Cardiac septum (tissue), 1 donor: ENCODE data around the gene GDF9. TPM values are rescaled to one million over a fixed set of nuclear protein-coding genes. Genes with fewer than 3 reads are reported as not detected.

ENCODE experiments used
- DNase-seq: peaks from one replicate; pipeline ENCODE4 v3.0.0-alpha.2; 2020; ENCODE audit warnings: low spot score
- intact Hi-C: fragments of 100-400 bp; cut with DNase I; formaldehyde crosslinking; loops from one replicate; pipeline ENCODE4 v1.14.0; 2022
- long read RNA-seq: library from polyadenylated mRNA; unstranded; transcript quantifications from one replicate; pipeline ENCODE4 v2.0.0, GENCODE V29; 2021
- total RNA-seq: library from RNA; stranded (reverse); fragmentation: NEBNext Ultra II Directional; extraction: Animal tissue kit (Norgen Biotek cat#: 25700); gene quantifications from one replicate; pipeline ENCODE4 v1.2.1, GENCODE V29; 2021
- donor health status: DM: no; HTN: no; CAD: no.

Gene GDF9
- 0.43 TPM for total RNA-seq
- long read RNA-seq, result 0 reads

DNA sequence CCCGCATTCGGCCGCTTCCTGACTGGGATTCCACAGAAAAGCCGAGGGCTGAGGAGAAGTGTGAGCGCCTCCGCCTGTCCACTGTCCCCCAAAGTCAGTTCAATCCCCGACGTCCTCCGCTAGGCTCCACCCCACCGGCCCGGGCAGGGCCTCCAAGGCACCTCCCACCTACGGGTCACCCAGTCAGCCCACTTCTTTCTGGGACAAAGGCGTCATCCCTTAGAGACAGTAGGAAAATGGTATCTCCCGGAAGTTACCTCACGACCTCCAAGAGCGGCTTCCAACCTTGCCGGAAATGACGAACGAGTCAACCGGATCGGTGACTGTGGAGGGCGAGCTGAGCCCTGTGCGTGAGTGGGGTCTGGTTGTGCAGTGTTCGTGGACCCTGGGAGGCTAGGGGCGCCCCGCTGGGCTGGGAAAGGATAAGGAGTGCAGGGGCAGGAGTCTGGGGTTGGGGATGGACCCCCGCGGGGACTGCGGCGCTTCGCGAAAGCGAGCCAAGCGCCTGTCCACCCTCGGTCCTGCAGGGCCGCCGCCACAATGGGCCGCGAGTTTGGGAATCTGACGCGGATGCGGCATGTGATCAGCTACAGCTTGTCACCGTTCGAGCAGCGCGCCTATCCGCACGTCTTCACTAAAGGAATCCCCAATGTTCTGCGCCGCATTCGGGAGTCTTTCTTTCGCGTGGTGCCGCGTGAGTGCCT, at the start of gene GDF9, which contains the start of gene UQCRQ:
Gene GDF9 (minus strand): TSS at position 128 of the 704 bp plus-strand sequence. CDS start 1,936 bp downstream, outside the sequence.
Gene UQCRQ (plus strand): TSS at position 301 of the 704 bp plus-strand sequence. CDS start 240 bp downstream, at position 541.
- intact Hi-C loops, result loop anchor here (1.0 to 10.0 kb wide), 4 partner anchors 36 to 186 kb away; partner anchors contain the start of genes AFF4, HSPA4, SEPTIN8 and SHROOM1
- DNase-seq, result peak; percentile 97

DNA sequence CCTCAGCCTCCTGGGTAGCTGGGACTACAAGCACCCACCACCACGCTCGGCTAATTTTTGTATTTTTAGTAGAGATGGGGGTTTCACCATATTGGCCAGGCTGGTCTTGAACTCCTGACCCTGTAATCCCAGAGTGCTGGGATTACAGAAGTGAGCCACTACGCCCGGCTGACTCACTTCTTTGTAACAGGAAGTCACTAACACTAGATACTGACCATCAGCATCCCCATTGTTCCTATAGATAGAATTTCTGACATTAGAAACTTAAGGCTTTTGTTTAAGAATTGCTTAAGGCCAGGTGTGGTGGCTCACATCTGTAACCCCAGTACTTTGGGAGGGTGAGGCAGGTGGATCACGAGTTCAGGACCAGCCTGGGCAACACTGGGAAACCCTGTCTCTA, 49.4 kb upstream of the GDF9 start:
- no peak for DNase-seq
- intact Hi-C loops, result no loop called here

GRCh38 chr5:132909702-132910101, 43.4 kb upstream of the GDF9 start:
- no peak for DNase-seq
- intact Hi-C loops, result no loop called here

DNA sequence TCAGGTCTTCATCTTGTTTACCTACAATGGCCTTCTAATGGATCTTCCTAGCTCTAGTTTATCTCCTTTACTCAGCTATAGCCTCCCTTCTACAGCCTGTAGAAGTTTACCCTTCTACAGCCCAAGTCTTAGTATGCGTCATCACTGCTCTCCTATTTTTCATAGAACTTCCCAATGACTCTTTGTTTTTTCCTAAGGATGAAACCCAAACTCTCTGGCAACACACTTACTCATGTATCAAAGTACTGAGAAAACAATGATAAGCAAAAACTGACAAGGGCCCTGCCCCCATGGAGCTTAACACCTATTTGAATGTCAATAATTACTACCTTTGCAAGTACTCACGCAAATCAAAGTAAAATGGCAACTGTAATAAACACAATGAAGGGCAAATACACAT, 40.9 kb upstream of the GDF9 start:
- no peak for DNase-seq
- intact Hi-C loops, result no loop called here

DNA sequence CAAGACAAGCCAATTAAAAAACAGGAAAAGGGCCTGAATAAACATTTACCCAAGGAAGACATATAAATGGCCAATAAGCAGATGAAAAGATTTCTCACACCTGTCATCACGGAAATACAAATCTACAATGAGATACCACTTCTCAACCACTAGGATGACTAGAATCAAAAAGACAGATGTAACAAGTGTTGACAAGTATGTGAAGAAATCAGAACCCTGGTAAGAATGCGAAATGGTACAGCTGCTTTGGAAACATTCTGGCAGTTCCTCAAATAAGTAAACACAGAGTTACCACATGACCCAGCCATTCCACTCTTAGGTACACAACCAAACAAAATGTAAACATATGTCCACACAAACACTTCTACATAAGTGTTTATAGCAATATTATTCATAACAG, 39.7 kb upstream of the GDF9 start:
- DNase-seq, result no peak

DNA sequence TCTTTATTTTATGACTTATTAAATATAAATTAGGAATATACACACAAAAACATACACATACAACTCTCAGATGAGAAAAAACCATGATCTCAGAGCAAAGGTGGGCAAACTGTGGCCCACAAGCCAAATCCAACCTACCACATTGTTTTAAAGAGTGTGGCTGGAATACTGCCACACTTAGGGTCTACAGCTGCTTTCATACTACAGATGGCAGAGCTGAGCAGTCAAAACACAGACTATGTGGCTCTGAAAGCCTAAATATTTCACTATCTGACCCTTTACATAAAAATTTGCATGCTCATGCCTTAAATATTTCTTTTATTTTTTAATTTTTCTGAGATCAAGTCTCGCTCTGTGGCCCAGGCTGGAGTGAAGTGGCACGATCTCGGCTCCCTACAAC, 35.5 kb upstream of the GDF9 start:
- intact Hi-C loops, result no loop called here

More for the DNA sequence above, 39.7 kb upstream of the GDF9 start:
- intact Hi-C loops, result no loop called here

DNA sequence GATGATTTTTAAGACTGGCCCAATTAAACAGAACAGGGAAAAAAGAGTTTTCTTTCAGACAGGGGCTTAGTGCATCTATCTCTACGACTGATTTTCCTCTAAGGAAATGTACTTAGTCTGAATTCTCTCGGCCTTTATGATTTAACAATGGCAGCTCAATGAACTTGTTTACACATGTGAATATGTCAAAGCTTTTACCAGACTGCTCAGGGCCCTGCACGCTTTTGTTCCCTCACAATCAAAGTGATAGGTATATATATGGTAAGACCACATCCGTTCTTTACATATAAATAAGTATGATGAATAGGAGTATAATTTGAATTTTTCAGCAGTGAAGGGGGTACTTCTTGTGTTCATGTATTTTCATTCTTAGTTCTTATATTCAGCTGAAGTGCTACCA, 34.8 kb upstream of the GDF9 start:
- intact Hi-C loops, result no loop called here
- no peak for DNase-seq

More for the DNA sequence above, 35.5 kb upstream of the GDF9 start:
- DNase-seq, result no peak

GRCh38 chr5:132898094-132898493, 31.8 kb upstream of the GDF9 start:
- intact Hi-C loops, result no loop called here

DNA sequence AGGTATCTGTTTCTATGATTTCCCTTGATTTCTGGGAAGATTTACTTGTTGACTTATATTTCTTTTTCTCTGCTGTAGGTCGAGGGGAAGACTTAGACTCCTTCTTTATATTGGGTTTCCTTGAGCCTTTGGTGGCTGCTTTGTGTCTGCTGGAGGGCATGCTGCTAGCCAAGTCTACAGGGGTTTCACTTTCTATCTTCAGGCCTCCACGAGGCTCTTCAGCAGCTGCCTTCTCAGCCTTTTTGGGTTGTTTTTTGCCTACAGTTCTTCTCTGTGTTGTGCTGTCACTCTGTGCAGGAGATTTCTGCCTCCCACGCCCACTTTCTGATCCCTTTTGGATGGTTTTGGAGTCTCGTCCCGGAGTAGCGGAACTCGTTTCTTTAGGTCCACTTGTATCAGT, 30.4 kb upstream of the GDF9 start:
- intact Hi-C loops, result no loop called here
- DNase-seq, result no peak

More at GRCh38 chr5:132898094-132898493, 31.8 kb upstream of the GDF9 start:
- no peak for DNase-seq

GRCh38 chr5:132895719-132896305, 29.5 kb upstream of the GDF9 start:
- intact Hi-C loops, result no loop called here
- DNase-seq, result no peak

- intact Hi-C loops, result no loop called here
Observed at GRCh38 chr5:132890817-132891216, 24.5 kb upstream of the GDF9 start.

GRCh38 chr5:132889501-132889900, 23.2 kb upstream of the GDF9 start:
- intact Hi-C loops, result no loop called here
- DNase-seq, result no peak

More at GRCh38 chr5:132890817-132891216, 24.5 kb upstream of the GDF9 start:
- no peak for DNase-seq

GRCh38 chr5:132887283-132887682, 21.0 kb upstream of the GDF9 start:
- intact Hi-C loops, result no loop called here

GRCh38 chr5:132886064-132886823, 20.0 kb upstream of the GDF9 start:
- intact Hi-C loops, result no loop called here

More at GRCh38 chr5:132887283-132887682, 21.0 kb upstream of the GDF9 start:
- no peak for DNase-seq

GRCh38 chr5:132884548-132884947, 18.3 kb upstream of the GDF9 start:
- no peak for DNase-seq

More at GRCh38 chr5:132886064-132886823, 20.0 kb upstream of the GDF9 start:
- no peak for DNase-seq

DNA sequence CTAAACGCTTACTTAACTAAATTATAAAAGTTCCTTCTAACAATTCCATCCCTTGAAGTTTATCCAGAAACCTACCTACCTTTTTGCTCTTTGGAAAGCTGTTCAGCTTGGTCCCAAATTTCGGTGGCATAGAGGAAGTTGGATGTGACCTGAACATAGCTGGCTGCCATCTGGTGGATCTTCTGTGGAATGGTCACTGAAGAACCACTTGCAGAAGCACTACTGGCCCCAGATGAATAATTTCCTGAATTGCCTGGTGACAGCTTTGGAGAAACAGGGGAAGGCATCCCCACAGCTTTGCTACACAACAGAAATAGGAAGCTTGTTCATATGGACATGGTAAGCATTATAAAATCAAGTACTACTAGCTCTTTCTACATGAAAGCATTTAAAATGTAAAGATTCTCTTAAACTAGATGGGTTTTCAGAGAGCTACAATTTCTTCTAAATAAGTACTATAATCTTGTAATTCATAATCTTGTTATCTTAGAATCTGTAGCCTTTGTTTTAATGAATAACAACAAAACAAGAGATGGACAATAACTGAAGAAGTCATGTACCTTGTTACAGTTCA, 17.1 kb upstream of the GDF9 start:
- intact Hi-C loops, result loop anchor here (1.0 kb wide), 1 partner anchor 53 kb away; the partner anchor contains the start of gene SHROOM1
- no peak for DNase-seq

More at GRCh38 chr5:132884548-132884947, 18.3 kb upstream of the GDF9 start:
- intact Hi-C loops, result no loop called here

DNA sequence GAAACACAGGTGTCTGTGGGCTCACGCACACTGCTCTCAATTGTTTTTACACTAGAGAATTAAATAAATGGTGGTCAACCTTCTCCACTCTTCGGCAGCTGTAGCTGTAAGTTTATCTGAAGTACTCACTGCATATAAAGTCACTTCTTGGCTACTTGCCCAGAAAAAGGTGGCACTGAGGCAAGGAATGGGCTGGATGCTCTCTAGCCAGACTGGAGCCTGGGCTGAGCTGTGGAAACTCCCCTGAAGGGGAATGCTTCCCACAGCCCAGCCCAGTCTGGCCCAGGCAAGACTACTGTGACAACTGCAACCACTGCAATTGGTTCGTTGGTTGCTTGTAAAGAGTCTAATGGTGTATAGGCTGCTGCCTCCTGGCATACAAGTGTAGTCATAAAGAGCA, 11.7 kb upstream of the GDF9 start:
- intact Hi-C loops, result no loop called here
- no peak for DNase-seq

GRCh38 chr5:132877466-132877865, 11.2 kb upstream of the GDF9 start:
- intact Hi-C loops, result no loop called here
- DNase-seq, result no peak

DNA sequence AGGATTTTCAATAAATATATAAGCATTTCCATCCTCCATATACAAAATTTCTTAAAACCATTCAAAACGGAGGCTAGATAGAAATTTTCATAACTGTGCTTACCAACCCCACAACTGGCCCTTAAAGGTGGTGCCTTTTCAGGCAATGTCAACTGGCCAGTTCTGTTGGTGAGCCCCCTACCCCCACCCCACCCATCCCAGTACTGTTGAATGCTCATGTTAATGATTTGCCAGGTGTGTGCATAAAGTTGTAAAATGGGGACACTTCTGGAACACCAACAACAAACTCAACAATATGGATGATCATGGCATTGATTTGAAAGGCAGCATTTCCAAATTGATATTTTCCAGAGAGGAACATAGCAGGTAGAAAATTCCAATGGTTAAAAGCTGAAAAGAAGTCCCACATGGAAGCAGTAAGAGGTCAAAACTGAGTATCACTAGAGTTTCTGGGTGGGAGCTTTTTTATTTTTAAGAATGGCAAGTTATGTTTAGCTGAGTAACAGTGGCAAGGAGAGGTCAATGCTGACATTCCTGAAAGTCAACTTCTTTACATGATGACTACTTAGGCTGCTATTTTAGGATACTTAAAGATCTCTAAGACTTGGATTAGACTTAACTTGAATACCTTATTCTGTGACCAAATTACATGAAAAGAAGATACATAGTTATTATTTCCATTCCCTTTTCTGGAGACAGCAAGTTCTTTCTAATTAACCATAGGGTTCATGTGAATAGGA, 9.9 kb upstream of the GDF9 start:
- intact Hi-C loops, result no loop called here
- DNase-seq, result no peak
